Common myeloid progenitor, CD34-positive (primary cell): Measurements from ENCODE around the gene SLIT3.

ENCODE experiments used
- CTCF ChIA-PET: fragments of 350-600 bp; sonication (Branson Sonifier 250); formaldehyde crosslinking; loops from one replicate; lab custom pipeline; 2021; ENCODE audit warnings: antibody characterized with exemption; lab: Charles Lee
- POLR2A ChIA-PET: fragments of 350-600 bp; sonication (Branson Sonifier 250); formaldehyde crosslinking; loops from one replicate; lab custom pipeline; 2021; ENCODE audit warnings: antibody characterized with exemption; lab: Charles Lee
- DNase-seq, 3 donors: peaks; one replicate each; pipeline versions ENCODE4 v3.0.0 to v3.0.0-alpha.2; 2013
- H3K27ac ChIP-seq, 2 experiments: 1 replicate in 1 of 2; 2 replicates in 1 of 2; pipeline ENCODE4 v1.7.0; 2013; ENCODE audit warnings: inconsistent platforms in 2 of 2, low read length in 2 of 2, mild to moderate bottlenecking in 2 of 2, low read depth in 1 of 2, moderate library complexity in 1 of 2; ENCODE audit not compliant: severe bottlenecking in 2 of 2, insufficient read depth in 1 of 2, poor library complexity in 1 of 2
- H3K27me3 ChIP-seq, 5 experiments: replicated peaks in 2 of 5; 1 replicate in 3 of 5; 2 replicates in 2 of 5; pipeline versions ENCODE4 v1.6.1 to v1.7.0; 2013; ENCODE audit warnings: low read length in 4 of 5, mild to moderate bottlenecking in 2 of 5, moderate library complexity in 2 of 5, inconsistent platforms in 1 of 5; ENCODE audit not compliant: insufficient read depth in 5 of 5, control insufficient read depth in 4 of 5
- H3K36me3 ChIP-seq, 4 experiments: 1 replicate in 2 of 4; 2 replicates in 2 of 4; pipeline versions ENCODE4 v1.6.1 to v1.7.0; 2013; ENCODE audit warnings: low read length in 3 of 4, control low read depth in 1 of 4, mild to moderate bottlenecking in 1 of 4; ENCODE audit not compliant: control insufficient read depth in 4 of 4, insufficient read depth in 4 of 4
- H3K4me1 ChIP-seq, 4 experiments: 1 replicate in 3 of 4; 2 replicates in 1 of 4; pipeline versions ENCODE4 v1.6.1 to v1.7.1; 2013; ENCODE audit warnings: low read length in 3 of 4, mild to moderate bottlenecking in 3 of 4, control low read depth in 1 of 4, inconsistent platforms in 1 of 4, moderate library complexity in 1 of 4; ENCODE audit not compliant: control insufficient read depth in 4 of 4, insufficient read depth in 4 of 4; ENCODE audit errors: control extremely low read depth in 1 of 4
- H3K4me3 ChIP-seq, 7 experiments: 1 replicate in 4 of 7; 2 replicates in 3 of 7; pipeline versions ENCODE4 v1.5.1 to v1.7.0; 2013; ENCODE audit warnings: mild to moderate bottlenecking in 7 of 7, low read length in 6 of 7, moderate library complexity in 6 of 7, inconsistent platforms in 2 of 7, low read depth in 2 of 7, control low read depth in 1 of 7; ENCODE audit not compliant: insufficient read depth in 4 of 7, control insufficient read depth in 1 of 7; ENCODE audit errors: extremely low read depth in 1 of 7
- H3K9me3 ChIP-seq, 5 experiments: 1 replicate in 4 of 5; 2 replicates in 1 of 5; pipeline versions ENCODE4 v1.6.1 to v1.7.1; 2013; ENCODE audit warnings: low read length in 4 of 5, mild to moderate bottlenecking in 2 of 5, inconsistent platforms in 1 of 5, low read depth in 1 of 5, moderate library complexity in 1 of 5; ENCODE audit not compliant: control insufficient read depth in 4 of 5, insufficient read depth in 2 of 5; ENCODE audit errors: control extremely low read depth in 1 of 5
- WGBS: methylation state at CpG from one replicate; pipeline ENCODE4 v1.1.5; 2013; ENCODE audit not compliant: insufficient coverage; 5-methylcytosine and 5-hydroxymethylcytosine counted together

The SLIT3 gene

GRCh38 chr5:169088028-169088725 lies 212.8 kb downstream of the SLIT3 start:
- Histone ChIP-seq H3K27ac (no peak overlapping the region), H3K4me1 (no peaks in the 10 kb centered on the region), H3K27me3 (no peaks in the 10 kb centered on the region), H3K9me3 (peaks cover 0 to 7% (median 0%) of the 10 kb centered on the region in 5 experiments), H3K4me3 (no peak overlapping the region), H3K36me3 (no peaks in the 10 kb centered on the region)
- POLR2A ChIA-PET, result no interaction called here
- 97% methylated on average over 9 of the region's 11 CpGs for WGBS
- CTCF ChIA-PET, result no interaction called here
- DNase-seq, result no peak

GRCh38 chr5:169085636-169086035 lies 215.3 kb downstream of the SLIT3 start:
- no peak for DNase-seq
- H3K27ac ChIP-seq, result no peak overlapping the region
- no peak overlapping the region for H3K4me3 ChIP-seq
- CTCF ChIA-PET, result no interaction called here
- peaks cover 0 to 4% (median 0%) of the 10 kb centered on the region in 5 experiments for H3K9me3 ChIP-seq
- H3K4me1 ChIP-seq, result no peaks in the 10 kb centered on the region
- WGBS, result 95% methylated on average over 8 of the region's 8 CpGs
- H3K36me3 ChIP-seq, result no peaks in the 10 kb centered on the region
- POLR2A ChIA-PET, result no interaction called here
- no peaks in the 10 kb centered on the region for H3K27me3 ChIP-seq

GRCh38 chr5:169085212-169085611 lies 215.7 kb downstream of the SLIT3 start:
- no peak overlapping the region for H3K27ac ChIP-seq
- H3K9me3 ChIP-seq, result peaks cover 0 to under 1% (median 0%) of the 10 kb centered on the region in 5 experiments
- H3K4me3 ChIP-seq, result no peak overlapping the region
- ChIA-PET POLR2A (no interaction called here), CTCF (no interaction called here)
- no peak for DNase-seq
- H3K36me3 ChIP-seq, result no peaks in the 10 kb centered on the region
- no peaks in the 10 kb centered on the region for H3K4me1 ChIP-seq
- H3K27me3 ChIP-seq, result no peaks in the 10 kb centered on the region
- WGBS, result 96% methylated on average over 3 of the region's 4 CpGs

GRCh38 chr5:169084775-169085174 lies 216.2 kb downstream of the SLIT3 start:
- H3K4me1 ChIP-seq, result no peaks in the 10 kb centered on the region
- H3K9me3 ChIP-seq, result no peaks in the 10 kb centered on the region
- WGBS, result 78% methylated on average over 3 of the region's 4 CpGs
- H3K36me3 ChIP-seq, result no peaks in the 10 kb centered on the region
- ChIA-PET CTCF (no interaction called here), POLR2A (no interaction called here)
- H3K27ac ChIP-seq, result no peak overlapping the region
- no peak overlapping the region for H3K4me3 ChIP-seq
- no peaks in the 10 kb centered on the region for H3K27me3 ChIP-seq
- DNase-seq, result no peak

GRCh38 chr5:169083394-169084018 lies 217.4 kb downstream of the SLIT3 start:
- CTCF ChIA-PET, result no interaction called here
- Histone ChIP-seq H3K4me1 (no peaks in the 10 kb centered on the region), H3K36me3 (no peaks in the 10 kb centered on the region), H3K27me3 (no peaks in the 10 kb centered on the region), H3K27ac (no peak overlapping the region), H3K9me3 (no peaks in the 10 kb centered on the region), H3K4me3 (no peak overlapping the region)
- no peak for DNase-seq
- POLR2A ChIA-PET, result no interaction called here
- WGBS, result 91% methylated on average over 6 of the region's 8 CpGs

GRCh38 chr5:169081000-169081724 lies 219.8 kb downstream of the SLIT3 start:
- WGBS, result 90% methylated on average over 7 of the region's 9 CpGs
- POLR2A ChIA-PET, result no interaction called here
- H3K27ac ChIP-seq, result no peak overlapping the region

GRCh38 chr5:169080448-169080911 lies 220.5 kb downstream of the SLIT3 start:
- CTCF ChIA-PET, result no interaction called here
- H3K9me3 ChIP-seq, result no peaks in the 10 kb centered on the region
- WGBS, result 85% methylated on average over 6 of the region's 6 CpGs
- H3K27me3 ChIP-seq, result no peaks in the 10 kb centered on the region
- no peaks in the 10 kb centered on the region for H3K4me1 ChIP-seq
- DNase-seq, result no peak
- no peak overlapping the region for H3K27ac ChIP-seq
- POLR2A ChIA-PET, result no interaction called here
- no peaks in the 10 kb centered on the region for H3K36me3 ChIP-seq
- no peak overlapping the region for H3K4me3 ChIP-seq

More at GRCh38 chr5:169081000-169081724, 219.8 kb downstream of the SLIT3 start:
- Histone ChIP-seq H3K36me3 (no peaks in the 10 kb centered on the region), H3K27me3 (no peaks in the 10 kb centered on the region), H3K9me3 (no peaks in the 10 kb centered on the region), H3K4me1 (no peaks in the 10 kb centered on the region), H3K4me3 (no peak overlapping the region)
- no peak for DNase-seq
- CTCF ChIA-PET, result no interaction called here
